Endodermal cell (in vitro differentiated cells): ENCODE data around the gene CFAP20. TPM values are rescaled to one million over a fixed set of nuclear protein-coding genes. Genes with fewer than 3 reads are reported as not detected.
"Not testable (repeated sequence)": the region's sequence is repeated elsewhere in the genome, so short reads cannot be mapped to it uniquely, and the experiment has no call there.

Experiments used
- DNase-seq: peaks from one replicate; pipeline ENCODE4 v3.0.0-alpha.2; 2017
- H3K27ac ChIP-seq: 2 replicates; pipeline ENCODE4 v1.5.1; 2013; ENCODE audit warnings: mild to moderate bottlenecking, low read depth, low read length, moderate library complexity
- H3K27me3 ChIP-seq: 2 replicates; pipeline ENCODE4 v1.6.1; 2013; ENCODE audit warnings: mild to moderate bottlenecking, low read length, moderate library complexity; ENCODE audit not compliant: insufficient read depth, control insufficient read depth, poor library complexity, severe bottlenecking
- H3K36me3 ChIP-seq: 2 replicates; pipeline ENCODE4 v1.7.0; 2013; ENCODE audit warnings: mild to moderate bottlenecking, low read length, moderate library complexity; ENCODE audit not compliant: control insufficient read depth, insufficient read depth
- H3K4me1 ChIP-seq: one replicate; pipeline ENCODE4 v1.7.0; 2013; ENCODE audit warnings: low read length; ENCODE audit not compliant: control insufficient read depth, insufficient read depth
- H3K4me3 ChIP-seq: 2 replicates; pipeline ENCODE4 v1.5.1; 2013; ENCODE audit warnings: mild to moderate bottlenecking, low read length, moderate library complexity
- H3K9ac ChIP-seq: 2 replicates; pipeline ENCODE4 v1.6.1; 2013; ENCODE audit warnings: mild to moderate bottlenecking, low read length, moderate library complexity; ENCODE audit not compliant: poor library complexity, severe bottlenecking; ENCODE audit errors: extremely low read depth
- H3K9me3 ChIP-seq: 2 replicates; pipeline ENCODE4 v1.6.1; 2013; ENCODE audit warnings: mild to moderate bottlenecking, low read length, moderate library complexity; ENCODE audit not compliant: control insufficient read depth
- H3K27ac Mint-ChIP-seq: 2 replicates; pipeline ENCODE4 v1.8.0; 2020; ENCODE audit warnings: mixed read lengths
- H3K27me3 Mint-ChIP-seq: 2 replicates; pipeline ENCODE4 v1.8.0; 2021; ENCODE audit warnings: mild to moderate bottlenecking, mixed read lengths; ENCODE audit not compliant: insufficient read depth
- H3K36me3 Mint-ChIP-seq: 2 replicates; pipeline ENCODE4 v1.8.0; 2020; ENCODE audit warnings: low read depth, mixed read lengths
- H3K4me1 Mint-ChIP-seq: 2 replicates; pipeline ENCODE4 v1.8.0; 2020; ENCODE audit warnings: mixed read lengths
- H3K4me3 Mint-ChIP-seq: 2 replicates; pipeline ENCODE4 v1.8.0; 2020; ENCODE audit warnings: mild to moderate bottlenecking, moderate library complexity, mixed read lengths
- H3K9me3 Mint-ChIP-seq: 2 replicates; pipeline ENCODE4 v1.8.0; 2020; ENCODE audit warnings: mild to moderate bottlenecking, mixed read lengths
- CTCF ChIP-seq: fragments of 200-600 bp; sonication (generic); conservative IDR thresholded peaks from 2 replicates; pipeline ENCODE4 v1.5.0; 2021; ENCODE audit warnings: antibody characterized with exemption, mild to moderate bottlenecking
- WGBS, 2 experiments: methylation state at CpG; one replicate each; pipeline versions ENCODE4 v1.1.5 to v1.1.7; 2013; ENCODE audit warnings: missing lambda C conversion rate in 2 of 2, mixed read lengths in 1 of 2; ENCODE audit not compliant: insufficient coverage in 1 of 2, insufficient read length in 1 of 2; 5-methylcytosine and 5-hydroxymethylcytosine counted together
- total RNA-seq, 2 donors: library from RNA; stranded (reverse); fragmentation: NEBNext Ultra II Directional in 1 of 2; extraction: Animal tissue kit (Norgen Biotek cat#: 25700) in 1 of 2; gene quantifications; 2 replicates in 1 of 2; 3 replicates in 1 of 2; pipeline ENCODE4 v1.2.1, GENCODE V29; 2021

The CFAP20 gene
- total RNA-seq, 2 donors from 2014 or later = 55.2 to 57.2 TPM

GRCh38 chr16:58074657-58075056 is 54.5 kb downstream of the CFAP20 start:
- no peaks in the 10 kb centered on the region for H3K4me1 ChIP-seq
- no peak overlapping the region for H3K4me3 Mint-ChIP-seq
- 86% methylated on average over 4 of the region's 4 CpGs; no CpG with 5 or more reads in 1 of the 2 experiments for WGBS, 2 experiments
- no peak overlapping the region for H3K27ac Mint-ChIP-seq
- H3K27me3 ChIP-seq = no peaks in the 10 kb centered on the region
- peaks cover 3% of the 10 kb centered on the region for H3K27me3 Mint-ChIP-seq
- H3K4me1 Mint-ChIP-seq = no peaks in the 10 kb centered on the region
- no peak for DNase-seq
- peaks cover 4% of the 10 kb centered on the region for H3K9me3 ChIP-seq
- H3K36me3 ChIP-seq = no peaks in the 10 kb centered on the region
- H3K36me3 Mint-ChIP-seq = no peaks in the 10 kb centered on the region
- H3K9ac ChIP-seq = no peak overlapping the region
- H3K9me3 Mint-ChIP-seq = peaks cover 17% of the 10 kb centered on the region
- TF ChIP-seq CTCF = no peak
- no peak overlapping the region for H3K27ac ChIP-seq
- H3K4me3 ChIP-seq = no peak overlapping the region

GRCh38 chr16:58073086-58073485 is 56.1 kb downstream of the CFAP20 start:
- H3K4me1 ChIP-seq, H3K27me3 Mint-ChIP-seq, H3K9ac ChIP-seq, H3K27me3 ChIP-seq, H3K4me3 Mint-ChIP-seq, H3K4me3 ChIP-seq, H3K36me3 ChIP-seq, DNase-seq, H3K9me3 ChIP-seq, H3K36me3 Mint-ChIP-seq, H3K27ac ChIP-seq, H3K27ac Mint-ChIP-seq, H3K4me1 Mint-ChIP-seq: not testable (repeated sequence)
- peaks cover 17% of the 10 kb centered on the region for H3K9me3 Mint-ChIP-seq
- WGBS, 2 experiments = 71 to 80% methylated on average over 1 to 2 of the region's 2 CpGs

GRCh38 chr16:58072134-58072533 is 57.0 kb downstream of the CFAP20 start:
- H3K27me3 Mint-ChIP-seq, H3K27ac Mint-ChIP-seq, H3K9me3 ChIP-seq, H3K4me3 Mint-ChIP-seq, H3K4me1 ChIP-seq, DNase-seq, H3K36me3 Mint-ChIP-seq, H3K27ac ChIP-seq, H3K27me3 ChIP-seq, H3K36me3 ChIP-seq, H3K4me3 ChIP-seq, H3K9ac ChIP-seq, H3K4me1 Mint-ChIP-seq: not testable (repeated sequence)
- 88 to 93% methylated on average over 4 to 5 of the region's 5 CpGs for WGBS, 2 experiments
- H3K9me3 Mint-ChIP-seq = peaks cover 15% of the 10 kb centered on the region

GRCh38 chr16:58070585-58070984 is 58.6 kb downstream of the CFAP20 start:
- no peaks in the 10 kb centered on the region for H3K36me3 Mint-ChIP-seq

More at GRCh38 chr16:58070585-58070984, 58.6 kb downstream of the CFAP20 start:
- no peak for TF ChIP-seq CTCF
- Histone ChIP-seq H3K4me1 (no peaks in the 10 kb centered on the region), H3K9ac (no peak overlapping the region), H3K36me3 (no peaks in the 10 kb centered on the region), H3K9me3 (no peaks in the 10 kb centered on the region), H3K27ac (no peak overlapping the region), H3K4me3 (no peak overlapping the region), H3K27me3 (no peaks in the 10 kb centered on the region)
- Mint-ChIP-seq H3K4me1 (no peaks in the 10 kb centered on the region), H3K27ac (no peak overlapping the region), H3K9me3 (peaks cover 7% of the 10 kb centered on the region), H3K27me3 (peaks cover 3% of the 10 kb centered on the region), H3K4me3 (no peak overlapping the region)
- no peak for DNase-seq
- 90 to 94% methylated on average over 2 to 4 of the region's 4 CpGs for WGBS, 2 experiments

Other genes with a start within 250 kb of the CFAP20 start
- under 1 TPM; 0.29 to 0.60 TPM for gene CNGB1, start 158.3 kb downstream of the CFAP20 start, total RNA-seq
- gene ZNF319, start 128.7 kb downstream of the CFAP20 start, total RNA-seq = 10 to 100 TPM in 1 of 2 donors, 1 to 10 TPM in 1; 9.8 to 10.8 TPM
- 100 to 1,000 TPM; 139 to 163 TPM for gene USB1, start 128.0 kb downstream of the CFAP20 start, total RNA-seq
- gene MMP15, start 103.6 kb downstream of the CFAP20 start, total RNA-seq = 100 to 1,000 TPM in 1 of 2 donors, 10 to 100 TPM in 1; 99.8 to 105 TPM
- 100 to 1,000 TPM; 114 to 121 TPM for gene CSNK2A2, start 68.7 kb upstream of the CFAP20 start, total RNA-seq
- not detected for gene PRSS54, start 165.6 kb upstream of the CFAP20 start, total RNA-seq